ENCODE results near the gene LILRA6.

GRCh38 chr19:54273821-54274220, 31.2 kb upstream of the LILRA6 start:
- TF ChIP-seq EP300 (IDR thresholded peaks at IDR 0.05; ENCODE audit: borderline replicate concordance) (no peak), CEBPB (IDR thresholded peaks at IDR 0.05) (no peak), REST (IDR thresholded peaks at IDR 0.05; ENCODE audit: low read depth) (no peak), MAX (IDR thresholded peaks at IDR 0.05) (no peak), TEAD4 (IDR thresholded peaks at IDR 0.05) (no peak), YY1 (IDR thresholded peaks at IDR 0.05; ENCODE audit: low read depth) (no peak), ZBTB7A (IDR thresholded peaks at IDR 0.05; ENCODE audit: low read depth) (no peak), RAD21 (IDR thresholded peaks at IDR 0.05; ENCODE audit: low read depth) (no peak), TAF1 (IDR thresholded peaks at IDR 0.05; ENCODE audit: low read depth) (no peak), NFIC (IDR thresholded peaks at IDR 0.05) (no peak), USF1 (IDR thresholded peaks at IDR 0.05) (no peak), CREB1 (IDR thresholded peaks at IDR 0.05; ENCODE audit: low read depth) (no peak)
